GM12865 (cell line): ENCODE data around the gene STMN3.

Experiments
- DNase-seq: peaks from one replicate; pipeline ENCODE4 v3.0.0; 2010; ENCODE audit warnings: low read depth
- H3K4me3 ChIP-seq: 2 replicates; pipeline ENCODE4 v1.5.1; 2011; ENCODE audit warnings: mild to moderate bottlenecking, low read depth, low read length, control low read depth
- CTCF ChIP-seq: IDR thresholded peaks from 2 replicates; pipeline ENCODE4 v1.5.1; 2011; ENCODE audit warnings: low read length, control low read depth, low read depth, inconsistent platforms; ENCODE audit not compliant: insufficient read depth; ENCODE audit errors: missing control alignments

STMN3 gene

GRCh38 chr20:63686492-63687321, 33.5 kb upstream of the STMN3 start:
- no peak overlapping the region for H3K4me3 ChIP-seq
- TF ChIP-seq CTCF, result no peak
- DNase-seq, result no peak

GRCh38 chr20:63686094-63686491, 32.9 kb upstream of the STMN3 start:
- no peak for DNase-seq
- TF ChIP-seq CTCF, result no peak
- H3K4me3 ChIP-seq, result no peak overlapping the region

- no peak overlapping the region for H3K4me3 ChIP-seq
- no peak for TF ChIP-seq CTCF
- no peak for DNase-seq
These were observed 32.2 kb upstream of the STMN3 start for GRCh38 chr20:63685269-63686026.

- no peak for DNase-seq
- no peak overlapping the region for H3K4me3 ChIP-seq
- TF ChIP-seq CTCF, result no peak
These were observed 29.3 kb upstream of the STMN3 start for GRCh38 chr20:63682384-63683139.

- TF ChIP-seq CTCF, result no peak
- no peak for DNase-seq
- H3K4me3 ChIP-seq, result no peak overlapping the region
These were observed 28.5 kb upstream of the STMN3 start for GRCh38 chr20:63681609-63682142.

- no peak overlapping the region for H3K4me3 ChIP-seq
- no peak for TF ChIP-seq CTCF
- no peak for DNase-seq
These were observed 27.8 kb upstream of the STMN3 start for GRCh38 chr20:63680857-63681608.
